RCC 7860 (cell line): ENCODE measurements around the gene PLA2G4E.

ENCODE experiments used
- DNase-seq: peaks from one replicate; pipeline ENCODE4 v3.0.0-alpha.2; 2015; ENCODE audit warnings: low spot score
- FAIRE-seq: peaks from 2 replicates; lab custom pipeline; 2012; peaks lifted over from hg19 to GRCh38; lab: Jason Lieb, UNC

Gene PLA2G4E, protein sequence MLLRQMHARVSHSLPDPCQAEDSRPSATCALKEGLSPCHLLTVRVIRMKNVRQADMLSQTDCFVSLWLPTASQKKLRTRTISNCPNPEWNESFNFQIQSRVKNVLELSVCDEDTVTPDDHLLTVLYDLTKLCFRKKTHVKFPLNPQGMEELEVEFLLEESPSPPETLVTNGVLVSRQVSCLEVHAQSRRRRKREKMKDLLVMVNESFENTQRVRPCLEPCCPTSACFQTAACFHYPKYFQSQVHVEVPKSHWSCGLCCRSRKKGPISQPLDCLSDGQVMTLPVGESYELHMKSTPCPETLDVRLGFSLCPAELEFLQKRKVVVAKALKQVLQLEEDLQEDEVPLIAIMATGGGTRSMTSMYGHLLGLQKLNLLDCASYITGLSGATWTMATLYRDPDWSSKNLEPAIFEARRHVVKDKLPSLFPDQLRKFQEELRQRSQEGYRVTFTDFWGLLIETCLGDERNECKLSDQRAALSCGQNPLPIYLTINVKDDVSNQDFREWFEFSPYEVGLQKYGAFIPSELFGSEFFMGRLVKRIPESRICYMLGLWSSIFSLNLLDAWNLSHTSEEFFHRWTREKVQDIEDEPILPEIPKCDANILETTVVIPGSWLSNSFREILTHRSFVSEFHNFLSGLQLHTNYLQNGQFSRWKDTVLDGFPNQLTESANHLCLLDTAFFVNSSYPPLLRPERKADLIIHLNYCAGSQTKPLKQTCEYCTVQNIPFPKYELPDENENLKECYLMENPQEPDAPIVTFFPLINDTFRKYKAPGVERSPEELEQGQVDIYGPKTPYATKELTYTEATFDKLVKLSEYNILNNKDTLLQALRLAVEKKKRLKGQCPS

DNA sequence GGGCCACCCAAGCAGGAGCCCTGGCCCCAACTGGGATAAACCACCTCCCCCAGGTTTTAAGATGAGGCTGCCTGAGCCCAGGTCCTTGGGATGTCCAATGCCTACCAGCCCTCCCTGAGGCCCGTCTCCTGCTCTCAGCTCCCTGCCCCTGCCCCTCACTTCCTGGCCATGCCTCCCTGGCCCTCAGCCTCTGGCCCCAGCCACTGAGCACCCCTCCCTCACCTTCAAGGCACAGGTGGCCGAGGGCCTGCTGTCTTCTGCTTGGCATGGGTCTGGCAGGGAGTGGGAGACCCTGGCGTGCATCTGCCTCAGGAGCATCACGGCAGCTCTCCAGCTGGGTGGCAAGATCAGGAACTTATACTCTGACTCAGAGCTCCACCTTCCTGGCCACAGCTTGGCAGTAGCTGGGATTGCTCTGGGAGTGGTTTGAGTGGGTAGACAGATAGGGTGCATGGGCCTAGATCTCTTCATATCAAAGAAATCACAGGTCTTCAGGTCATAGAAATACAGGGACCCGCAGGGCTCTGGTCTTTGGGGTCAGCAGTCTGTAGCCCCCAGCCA is at the start of gene PLA2G4E:
PLA2G4E (minus strand) TSS at position 330 of the 561 bp plus-strand sequence; CDS start at position 318, 12 bp downstream.
- DNase-seq (no peak), FAIRE-seq (no peak)

DNA sequence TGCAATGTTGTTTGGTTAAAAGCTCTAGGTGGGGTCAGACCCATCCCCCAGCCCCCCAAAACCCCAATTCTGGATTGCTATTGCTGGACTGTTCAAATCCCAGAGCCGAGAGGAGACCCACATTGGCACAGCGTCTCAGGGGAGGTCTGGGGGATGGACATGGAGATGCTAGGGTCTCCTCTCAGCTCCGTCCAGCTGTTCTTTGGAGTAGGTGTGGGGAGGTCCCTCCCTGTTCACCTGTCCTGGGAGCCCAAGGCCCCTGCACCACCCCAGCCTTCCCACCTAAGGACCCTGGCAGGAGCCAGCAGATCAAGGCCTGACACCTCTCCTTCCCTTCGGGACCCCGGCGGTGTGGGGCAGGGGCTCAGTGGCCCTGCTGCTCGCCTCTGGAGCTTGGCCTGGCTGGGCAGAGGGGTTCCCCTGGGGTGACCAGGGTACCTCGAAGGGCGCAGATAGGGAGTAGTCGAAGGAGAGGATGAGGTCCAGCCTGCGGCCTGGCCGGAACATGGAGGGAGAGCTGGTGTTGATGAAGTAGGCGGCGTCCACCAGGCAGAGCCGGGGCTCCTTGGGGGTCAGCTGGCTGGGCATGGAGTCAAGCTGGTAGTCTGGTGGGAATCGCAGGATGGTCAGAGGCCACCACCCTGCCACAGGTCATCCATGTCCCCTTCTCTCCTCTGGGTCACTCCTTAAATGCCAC is 49.6 kb upstream of the PLA2G4E start:
- DNase-seq: no peak

DNA sequence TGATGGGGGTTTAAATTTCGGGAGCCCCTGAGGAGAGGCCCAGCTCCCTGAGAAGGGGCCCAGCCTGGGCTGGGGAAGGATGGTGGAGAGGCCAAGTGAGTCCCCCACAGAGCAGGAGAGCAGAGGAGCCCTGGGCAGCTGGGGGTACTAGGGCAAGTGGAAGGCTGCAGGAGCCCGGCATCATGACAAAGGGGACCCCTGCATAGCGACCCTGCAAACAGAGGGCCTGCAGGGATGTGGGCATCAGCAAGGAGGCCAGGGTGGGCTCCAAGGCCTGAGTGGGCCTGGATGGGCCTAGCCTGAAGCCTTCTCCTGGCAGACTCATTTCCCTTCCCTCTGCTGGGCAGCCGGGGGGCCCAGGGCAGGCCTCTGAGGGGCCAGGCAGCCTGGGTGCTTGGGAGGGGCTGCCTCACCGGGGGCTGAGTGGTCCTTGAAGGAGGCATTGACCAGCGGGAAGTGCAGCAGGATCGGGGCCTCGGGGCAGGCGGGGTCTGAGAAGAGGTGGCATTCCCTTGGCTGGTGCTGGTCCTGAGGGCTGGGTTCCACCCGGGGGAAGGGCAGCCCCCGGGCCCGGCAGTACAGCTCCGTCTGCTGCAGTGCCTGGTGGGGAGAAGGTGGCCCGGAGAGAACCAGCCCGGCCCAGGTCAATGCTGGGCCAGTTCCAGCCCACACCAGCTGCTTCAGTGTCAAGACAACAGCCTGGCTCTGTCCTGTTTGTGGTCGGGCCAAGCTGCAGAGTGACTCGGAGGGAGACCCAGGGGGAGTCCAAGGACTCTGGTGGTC is 48.8 kb upstream of the PLA2G4E start:
- DNase-seq: no peak
- FAIRE-seq: no peak

More for the DNA sequence above, 49.6 kb upstream of the PLA2G4E start:
- no peak for FAIRE-seq

DNA sequence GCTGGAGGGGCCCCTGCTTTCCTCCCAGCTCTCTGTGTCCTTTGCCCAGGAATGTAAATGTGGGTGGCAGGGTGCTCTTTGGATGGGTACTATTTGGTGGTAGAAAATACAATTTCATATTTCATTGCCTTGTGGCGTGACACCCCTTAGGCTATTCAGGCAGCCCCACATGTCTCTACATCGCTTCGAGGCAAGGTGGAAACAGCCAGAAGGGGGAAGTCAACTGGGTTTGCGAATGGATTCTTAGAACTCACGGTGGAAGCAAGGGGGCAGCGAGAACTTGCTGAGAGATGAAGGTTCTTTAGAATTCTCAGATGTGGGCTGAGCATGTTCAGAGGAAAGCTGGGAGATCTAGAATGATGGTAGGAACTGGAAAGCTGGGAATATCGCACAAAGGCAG is 48.2 kb upstream of the PLA2G4E start:
- no peak for DNase-seq
- no peak for FAIRE-seq

DNA sequence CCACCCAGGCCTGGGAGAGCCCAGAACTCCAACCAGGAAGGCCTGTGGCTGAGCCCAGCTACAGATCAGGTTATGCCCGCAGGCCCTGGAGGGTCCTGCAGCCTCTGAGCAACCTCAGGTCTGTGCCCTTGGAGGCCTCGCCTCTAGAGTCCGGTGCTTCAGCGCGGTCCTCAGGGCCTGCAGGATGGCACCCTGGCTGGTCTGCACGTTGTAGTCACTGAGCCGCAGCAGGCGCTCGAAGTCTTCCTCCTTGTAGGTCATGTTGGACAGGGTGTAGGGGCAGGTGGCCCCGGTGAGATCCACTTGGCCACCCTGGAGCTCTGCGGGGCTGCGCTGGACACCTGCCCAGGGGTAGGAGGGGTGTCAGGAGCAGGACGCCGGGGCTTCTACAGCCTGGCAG is 47.8 kb upstream of the PLA2G4E start:
- DNase-seq (no peak), FAIRE-seq (no peak)

DNA sequence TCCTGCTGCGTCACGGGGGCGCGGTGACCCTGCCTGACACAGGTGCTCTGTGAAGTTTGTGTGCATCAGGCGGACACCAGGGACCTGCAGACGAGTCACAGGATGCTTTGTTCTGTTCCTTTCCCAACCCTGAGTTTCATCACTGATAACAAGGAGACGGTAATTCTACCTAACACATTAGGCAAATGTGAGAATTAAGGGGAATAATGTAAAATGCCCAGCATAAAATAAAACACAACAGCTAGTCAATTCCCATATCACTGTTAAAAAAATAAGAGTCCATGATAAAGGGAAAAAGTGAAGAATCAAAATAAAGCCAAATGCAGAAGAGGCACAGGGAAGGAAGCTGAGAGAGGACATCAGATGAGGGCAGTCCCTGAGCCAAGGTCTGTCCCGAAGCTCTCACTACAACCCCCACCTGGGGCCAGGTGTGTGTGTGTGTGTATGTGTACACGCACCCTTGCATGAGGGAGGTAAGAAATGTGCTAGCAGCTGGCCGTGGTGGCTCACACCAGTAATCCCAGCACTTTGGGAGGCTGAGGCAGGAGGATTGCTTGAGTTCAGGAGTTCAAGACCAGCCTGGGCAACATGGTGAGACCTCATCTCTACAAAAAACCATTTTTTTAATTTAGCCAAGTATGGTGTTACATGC is 46.0 kb upstream of the PLA2G4E start:
- FAIRE-seq: no peak
- no peak for DNase-seq

DNA sequence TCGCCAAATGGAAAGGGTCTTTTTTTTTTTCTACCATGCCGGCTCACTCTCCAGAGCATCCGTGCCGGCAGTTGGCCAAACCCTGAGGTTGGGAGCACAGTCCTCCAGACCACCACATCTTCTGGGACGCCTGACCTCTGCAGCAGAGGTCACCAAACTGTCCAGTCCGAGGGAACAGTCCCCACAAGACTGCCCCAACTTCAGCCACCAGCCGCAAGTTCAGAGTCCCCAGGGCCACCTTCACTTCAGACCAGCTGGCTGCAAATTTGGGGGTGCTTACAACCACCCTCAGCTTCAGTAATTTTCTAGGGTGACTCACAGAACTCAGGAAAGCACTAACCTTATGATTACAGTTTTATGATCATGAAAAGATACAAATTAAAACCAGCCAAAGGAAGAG is 44.6 kb upstream of the PLA2G4E start:
- DNase-seq (no peak), FAIRE-seq (no peak)

DNA sequence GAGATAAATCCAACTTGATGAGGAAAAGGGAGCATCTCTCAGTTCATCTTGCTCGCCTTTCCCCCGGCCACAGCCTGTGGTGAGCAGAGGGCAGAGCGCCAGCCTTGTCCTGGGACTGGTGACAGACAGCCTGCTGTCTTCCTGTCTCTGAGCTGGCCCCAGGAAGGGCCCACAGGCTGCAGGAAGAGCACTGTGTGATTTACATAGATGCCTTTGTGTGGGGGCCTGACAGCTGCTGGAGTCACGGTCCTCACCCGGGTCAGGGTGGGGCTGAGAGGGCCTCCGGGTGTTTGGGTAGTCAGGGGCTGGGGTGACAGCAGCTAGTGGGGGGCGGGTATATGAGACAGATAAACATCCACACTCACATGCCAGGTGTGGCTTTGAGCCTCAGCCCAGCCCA is 44.2 kb upstream of the PLA2G4E start:
- FAIRE-seq: no peak
- DNase-seq: peak; percentile 19

DNA sequence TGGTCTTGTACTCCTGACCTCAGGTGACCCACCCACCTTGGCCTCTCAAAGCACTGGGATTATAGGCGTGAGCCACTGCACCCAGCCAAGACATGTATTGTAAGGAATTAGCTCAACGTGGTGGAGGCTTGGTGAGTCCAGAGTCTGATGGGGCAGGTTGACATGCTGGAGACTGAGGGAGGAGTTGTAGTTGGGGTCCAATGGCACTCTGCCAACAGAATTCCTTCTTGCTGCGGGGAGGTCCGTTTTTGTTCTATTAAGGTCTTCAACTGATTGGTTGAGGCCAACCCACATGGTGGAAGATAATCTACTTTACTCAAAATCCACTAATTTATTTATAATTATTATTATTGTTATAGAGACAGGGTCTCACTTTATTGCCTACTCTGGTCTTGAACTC is 43.4 kb upstream of the PLA2G4E start:
- FAIRE-seq: no peak
- DNase-seq: no peak

DNA sequence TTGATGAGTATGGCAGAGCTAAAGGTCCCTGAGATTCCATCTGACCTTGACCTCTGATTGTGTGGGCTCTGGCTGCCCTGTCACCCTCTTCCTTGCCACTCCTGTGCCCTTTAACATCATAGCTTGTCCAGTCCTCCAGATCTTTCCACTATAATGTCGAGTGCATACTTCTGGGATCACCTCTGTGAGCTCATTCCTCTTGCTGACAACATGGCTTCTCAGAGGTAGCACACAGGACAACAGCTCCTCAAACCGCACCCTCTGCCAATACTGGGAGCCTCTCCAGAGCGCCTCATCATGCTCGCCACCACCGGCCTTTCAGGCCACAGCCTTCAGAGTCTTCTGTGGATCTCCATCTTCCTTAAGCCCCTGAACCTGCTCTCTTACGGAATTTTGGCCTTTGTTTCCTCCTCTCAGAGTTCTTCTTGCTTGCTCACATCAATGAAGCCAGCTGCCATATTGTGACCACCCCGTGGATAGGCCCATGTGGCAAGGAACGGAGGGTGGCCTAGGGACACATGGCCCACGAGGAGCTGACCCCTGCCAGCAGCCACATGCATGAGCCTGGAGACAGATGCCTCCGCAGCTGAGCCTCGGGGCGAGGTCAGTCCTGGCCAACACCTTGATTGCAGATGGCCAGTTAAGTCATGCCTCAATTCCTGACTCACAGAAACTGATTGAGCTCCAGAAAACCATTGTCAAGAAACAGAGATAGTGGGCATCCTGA is 42.4 kb upstream of the PLA2G4E start:
- DNase-seq: no peak
- FAIRE-seq: no peak

DNA sequence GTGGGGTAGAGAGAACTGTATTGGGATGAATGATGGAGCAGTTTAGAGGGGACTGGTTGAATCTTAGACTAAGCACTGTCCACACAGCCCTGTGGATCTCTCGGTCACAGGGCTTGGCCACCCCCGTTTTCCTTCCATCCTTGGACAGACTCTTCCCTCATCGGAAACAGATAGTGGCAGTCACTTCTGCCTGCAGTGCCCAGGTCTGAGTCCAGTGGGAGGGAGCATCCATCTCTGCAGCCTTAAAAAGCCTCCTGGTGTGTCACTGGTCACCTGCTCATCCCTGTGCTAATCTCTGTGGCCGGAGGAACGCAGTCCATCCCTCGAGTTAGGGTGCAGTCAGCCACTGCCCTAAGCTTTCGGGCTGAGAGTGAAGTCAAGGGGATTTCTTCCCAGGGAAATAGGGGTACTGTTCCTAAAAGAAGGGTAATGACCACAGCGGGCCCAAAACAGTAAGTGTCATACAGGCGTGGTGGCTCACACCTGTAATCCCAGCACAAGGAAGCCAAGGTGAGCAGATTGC is 41.5 kb upstream of the PLA2G4E start:
- DNase-seq (no peak), FAIRE-seq (no peak)

DNA sequence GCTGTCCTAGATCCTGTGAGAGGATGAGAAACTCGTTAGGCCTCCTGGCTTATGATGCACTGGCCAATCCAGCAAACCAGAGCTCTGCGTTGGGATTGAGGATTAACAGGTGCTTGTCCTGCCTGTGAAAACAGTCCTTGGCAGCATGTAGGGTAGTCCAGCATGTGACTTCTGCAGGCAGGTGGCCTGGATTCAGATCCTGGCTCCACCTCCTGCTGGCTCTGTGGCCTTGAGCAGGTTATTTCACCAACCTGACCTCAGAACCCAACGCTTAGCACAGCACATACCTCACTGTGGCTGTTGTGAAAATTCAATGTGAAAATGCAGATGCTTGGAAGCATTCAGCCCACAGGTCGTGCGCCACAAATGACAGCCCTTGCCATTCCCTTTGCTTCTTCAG is 40.0 kb upstream of the PLA2G4E start:
- FAIRE-seq (no peak), DNase-seq (no peak)

DNA sequence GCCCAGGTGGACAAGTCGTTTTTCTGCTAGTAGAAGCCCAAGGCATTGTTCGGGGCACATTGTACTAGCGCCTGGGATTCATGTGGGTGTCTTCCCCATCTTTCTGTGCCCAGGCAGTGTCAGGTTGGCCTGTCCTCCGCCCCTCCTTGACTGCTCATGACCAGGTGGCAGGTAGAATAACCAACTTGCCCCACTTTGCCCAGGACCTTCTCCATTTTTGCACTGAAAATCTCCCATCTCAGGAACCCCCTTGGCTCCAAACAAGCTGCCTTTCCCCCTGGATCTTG is 39.6 kb upstream of the PLA2G4E start:
- no peak for FAIRE-seq
- DNase-seq: no peak

DNA sequence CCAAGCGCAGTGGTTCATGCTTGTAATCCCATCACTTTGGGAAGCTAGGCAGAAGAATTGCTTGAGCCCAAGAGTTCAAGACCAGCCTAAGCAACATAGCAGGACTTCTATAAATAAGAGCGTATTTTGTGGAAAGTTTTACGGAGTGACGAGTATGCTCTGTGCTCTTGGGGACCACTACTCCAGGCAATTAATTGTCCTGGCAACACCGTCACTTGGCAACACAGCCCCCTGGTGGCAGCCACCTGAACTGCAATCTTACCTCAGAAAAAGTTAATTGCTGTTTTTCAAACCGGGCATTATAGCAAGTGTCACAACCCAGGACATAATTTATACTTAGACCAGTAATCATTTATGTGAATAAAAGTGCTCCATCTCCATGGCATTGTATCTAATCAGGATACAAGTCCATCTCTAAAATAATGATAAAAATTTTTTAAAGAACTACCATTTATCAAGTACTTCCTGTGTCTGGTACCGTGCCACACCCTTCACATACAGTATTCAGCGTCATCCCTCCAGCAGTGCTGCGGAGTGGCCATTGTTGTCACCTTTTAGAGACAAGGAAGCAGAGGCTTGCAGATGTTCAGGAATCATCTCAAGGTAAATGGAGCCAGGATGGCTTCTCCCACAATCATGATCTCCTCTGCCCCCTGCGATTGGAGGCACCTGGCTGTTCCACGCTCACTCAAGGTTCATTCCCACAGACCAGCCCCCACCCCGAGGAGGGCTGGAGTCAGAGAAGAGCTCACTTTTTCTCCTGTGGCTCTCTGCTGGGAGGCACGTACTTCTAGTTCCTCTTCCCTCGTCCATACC is 39.0 kb upstream of the PLA2G4E start:
- DNase-seq (peak; percentile 35), FAIRE-seq (no peak)

DNA sequence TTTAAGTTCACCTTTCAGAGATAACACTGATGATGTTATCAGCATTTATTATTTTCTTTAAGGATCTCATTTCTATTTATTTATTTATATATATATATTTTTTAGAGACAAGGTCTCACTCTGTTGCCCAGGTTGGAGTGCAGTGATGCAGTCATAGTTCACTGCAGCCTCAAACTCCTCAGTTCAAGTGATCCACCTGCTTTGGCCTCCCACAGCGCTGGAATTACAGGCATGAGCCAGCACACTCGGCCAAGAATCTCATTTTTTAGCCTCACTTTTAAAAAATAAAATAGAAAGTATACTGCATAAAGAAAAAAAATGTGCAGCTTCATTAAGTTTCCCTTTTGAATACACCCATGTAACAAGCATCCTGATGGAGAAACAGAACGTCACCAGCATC is 37.9 kb upstream of the PLA2G4E start:
- FAIRE-seq: no peak
- DNase-seq: no peak

DNA sequence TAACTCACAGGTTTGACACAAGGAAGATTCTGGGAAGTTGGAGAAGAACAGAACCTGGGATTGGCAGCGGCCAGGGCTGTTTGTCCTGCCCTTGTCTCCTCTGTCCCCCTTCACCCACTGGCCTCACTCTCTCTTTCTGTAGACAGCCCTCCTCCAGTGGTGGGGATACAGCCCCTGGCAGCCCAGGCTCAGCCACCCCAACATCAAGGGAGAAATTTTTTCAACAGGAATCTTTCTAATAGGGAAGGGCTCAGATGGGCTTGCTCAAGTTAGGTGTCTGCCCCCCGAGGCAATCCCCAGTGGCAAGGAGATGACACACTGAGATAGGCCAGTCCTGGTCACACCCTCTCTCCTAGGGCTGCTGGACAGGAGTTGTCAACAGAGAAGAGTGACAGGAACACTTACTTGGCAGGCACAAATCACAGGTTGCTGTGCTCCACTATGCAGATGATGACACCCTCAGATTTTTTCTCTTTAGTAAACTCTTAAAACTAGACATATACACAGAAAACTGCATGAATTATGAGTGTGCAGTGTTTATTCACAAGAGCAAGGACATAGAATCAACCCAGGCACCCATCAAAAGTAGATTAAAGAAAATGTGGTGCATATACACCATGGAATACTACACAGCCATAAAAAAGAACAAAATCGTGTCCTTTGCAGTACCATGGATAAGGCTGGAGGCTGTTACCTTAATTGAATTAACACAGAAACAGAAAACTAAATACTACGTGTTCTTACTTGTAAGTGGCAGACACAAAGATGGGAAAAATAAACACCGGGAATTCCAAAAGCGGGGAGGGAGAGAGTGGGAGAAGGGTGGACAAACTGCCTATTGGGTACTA is 37.2 kb upstream of the PLA2G4E start:
- no peak for FAIRE-seq
- DNase-seq: no peak
